PC-9 (cell line): ENCODE results near the gene CALCB. TPM values are rescaled to one million over a fixed set of nuclear protein-coding genes. Genes with fewer than 3 reads are reported as not detected.

Source experiments
- BruUV-seq: library from RNA; stranded (reverse); fragments of 400-500 nt; replicated peaks from 2 replicates; lab custom pipeline; 2021; lab: Mats Ljungman, UMichigan
- CTCF ChIA-PET: fragments of 300-600 bp; sonication (Branson Sonifier 250); formaldehyde crosslinking; loops from one replicate; lab custom pipeline; 2022; ENCODE audit warnings: antibody characterized with exemption; lab: Charles Lee
- POLR2A ChIA-PET: fragments of 300-600 bp; sonication (Branson Sonifier 250); formaldehyde crosslinking; loops from one replicate; lab custom pipeline; 2022; ENCODE audit warnings: antibody characterized with exemption; ENCODE audit not compliant: unreplicated experiment; lab: Charles Lee
- DNase-seq, 2 experiments: peaks; one replicate each; pipeline versions ENCODE4 v3.0.0 to v3.0.0-alpha.2; 2015 to 2022; ENCODE audit warnings: mixed read lengths in 1 of 2
- H2AFZ ChIP-seq: fragments of 200-600 bp; sonication (generic); 2 replicates; pipeline ENCODE4 v1.8.1; 2017; ENCODE audit warnings: antibody characterized with exemption
- H3F3A ChIP-seq: fragments of 200-600 bp; sonication (generic); 2 replicates; pipeline ENCODE4 v1.8.1; 2017; ENCODE audit warnings: antibody characterized with exemption, mild to moderate bottlenecking, low read depth; ENCODE audit not compliant: insufficient read depth
- H3K27ac ChIP-seq: fragments of 200-600 bp; sonication (generic); 2 replicates; pipeline ENCODE4 v1.6.1; 2016; ENCODE audit warnings: mixed run types
- H3K27me3 ChIP-seq: fragments of 200-600 bp; sonication (generic); 2 replicates; pipeline ENCODE4 v1.6.1; 2016; ENCODE audit warnings: low read depth, mixed run types; ENCODE audit not compliant: insufficient read depth
- H3K36me3 ChIP-seq: fragments of 200-600 bp; sonication (generic); 2 replicates; pipeline ENCODE4 v1.6.1; 2016; ENCODE audit warnings: low read depth, mixed run types
- H3K4me1 ChIP-seq: fragments of 200-600 bp; sonication (generic); replicated peaks from 2 replicates; pipeline ENCODE4 v1.6.1; 2016; ENCODE audit warnings: mixed run types; ENCODE audit not compliant: insufficient read depth
- H3K4me2 ChIP-seq: fragments of 200-600 bp; sonication (generic); 2 replicates; pipeline ENCODE4 v1.6.1; 2017; ENCODE audit warnings: mixed run types
- H3K4me3 ChIP-seq: fragments of 200-600 bp; sonication (generic); 2 replicates; pipeline ENCODE4 v1.6.1; 2016; ENCODE audit warnings: mixed run types
- H3K79me2 ChIP-seq: fragments of 200-600 bp; sonication (generic); 2 replicates; pipeline ENCODE4 v1.6.1; 2017; ENCODE audit warnings: low read depth, mixed run types
- H3K9me2 ChIP-seq: fragments of 200-600 bp; sonication (generic); 2 replicates; pipeline ENCODE4 v1.8.1; 2017; ENCODE audit warnings: mild to moderate bottlenecking; ENCODE audit not compliant: insufficient read depth
- H3K9me3 ChIP-seq: fragments of 200-600 bp; sonication (generic); 2 replicates; pipeline ENCODE4 v1.8.1; 2016; ENCODE audit warnings: low read depth; ENCODE audit not compliant: insufficient read depth
- H4K20me1 ChIP-seq: fragments of 200-600 bp; sonication (generic); 2 replicates; pipeline ENCODE4 v1.8.1; 2017; ENCODE audit not compliant: insufficient read depth
- CTCF ChIP-seq: fragments of 200-600 bp; sonication (generic); conservative IDR thresholded peaks from 2 replicates; pipeline ENCODE4 v1.6.1; 2017; ENCODE audit warnings: mixed run types, antibody characterized with exemption, mild to moderate bottlenecking, moderate library complexity
- EZH2 ChIP-seq: fragments of 200-600 bp; sonication (generic); IDR thresholded peaks from 2 replicates; pipeline ENCODE4 v1.8.0; 2017; ENCODE audit warnings: antibody characterized with exemption, low read depth
- intact Hi-C: fragments of 100-400 bp; cut with micrococcal nuclease; formaldehyde crosslinking; loops from one replicate; pipeline ENCODE4 v1.10.0; 2022; ENCODE audit not compliant: unreplicated experiment
- total RNA-seq: library from RNA; stranded (reverse); gene quantifications from 2 replicates; pipeline ENCODE4 v1.2.3, GENCODE V29; 2021

The CALCB gene
- total RNA-seq, 1 experiment from 2014 or later, result not detected

- no peaks in the 10 kb centered on the region for H3K27me3 ChIP-seq
- no peak overlapping the region for H3K27ac ChIP-seq
- H3K79me2 ChIP-seq, result no peaks in the 10 kb centered on the region
- no peak for DNase-seq
- no peak overlapping the region for H3K4me2 ChIP-seq
- POLR2A ChIA-PET, result no interaction called here
- H3K4me3 ChIP-seq, result no peak overlapping the region
- H2AFZ ChIP-seq, result no peak overlapping the region
- H4K20me1 ChIP-seq, result no peaks in the 10 kb centered on the region
- BruUV-seq, result no TSS peak
- intact Hi-C loops, result loop anchor here (10.0 kb wide), 1 partner anchor 170 kb away; no protein-coding TSS in a partner anchor
- H3K4me1 ChIP-seq, result no peaks in the 10 kb centered on the region
- no peaks in the 10 kb centered on the region for H3K9me2 ChIP-seq
- H3F3A ChIP-seq, result no peaks in the 10 kb centered on the region
- H3K36me3 ChIP-seq, result no peaks in the 10 kb centered on the region
- no peaks in the 10 kb centered on the region for H3K9me3 ChIP-seq
- TF ChIP-seq CTCF (0 out of 2 replicates have a peak, but pooled peaks have one; percentile 17), EZH2 (no peak)
- CTCF ChIA-PET, result no interaction called here
Measured at GRCh38 chr11:15075162-15075526, 1.8 kb downstream of the CALCB start.

GRCh38 chr11:15091175-15091574 is 17.8 kb downstream of the CALCB start:
- Histone ChIP-seq H3K79me2 (no peaks in the 10 kb centered on the region), H3K9me2 (no peaks in the 10 kb centered on the region), H4K20me1 (no peaks in the 10 kb centered on the region), H3K27ac (no peak overlapping the region), H2AFZ (no peak overlapping the region), H3K27me3 (no peaks in the 10 kb centered on the region), H3K4me3 (no peak overlapping the region), H3F3A (no peaks in the 10 kb centered on the region), H3K4me2 (no peak overlapping the region), H3K9me3 (no peaks in the 10 kb centered on the region), H3K36me3 (no peaks in the 10 kb centered on the region), H3K4me1 (no peaks in the 10 kb centered on the region)
- POLR2A ChIA-PET, result no interaction called here
- no TSS peak for BruUV-seq
- no peak for TF ChIP-seq CTCF
- TF ChIP-seq EZH2, result no peak
- CTCF ChIA-PET, result no interaction called here
- intact Hi-C loops, result no loop called here
- DNase-seq, result no peak

- Histone ChIP-seq H3K9me3 (no peaks in the 10 kb centered on the region), H3K9me2 (no peaks in the 10 kb centered on the region), H3K4me2 (no peak overlapping the region), H3K36me3 (no peaks in the 10 kb centered on the region), H3K27ac (no peak overlapping the region), H2AFZ (no peak overlapping the region), H3K79me2 (no peaks in the 10 kb centered on the region), H3K4me3 (no peak overlapping the region), H3F3A (no peaks in the 10 kb centered on the region), H3K27me3 (no peaks in the 10 kb centered on the region), H4K20me1 (no peaks in the 10 kb centered on the region), H3K4me1 (no peaks in the 10 kb centered on the region)
- intact Hi-C loops, result no loop called here
- ChIA-PET POLR2A (no interaction called here), CTCF (no interaction called here)
- no peak for TF ChIP-seq EZH2
- BruUV-seq, result no TSS peak
- DNase-seq, result no peak
Measured at GRCh38 chr11:15091625-15092024, 18.2 kb downstream of the CALCB start.

GRCh38 chr11:15093432-15093831 is 20.0 kb downstream of the CALCB start:
- no peak for DNase-seq
- no peak overlapping the region for H3K27ac ChIP-seq
- H3K4me3 ChIP-seq, result no peak overlapping the region
- CTCF ChIA-PET, result no interaction called here
- no peaks in the 10 kb centered on the region for H3K9me2 ChIP-seq
- no peaks in the 10 kb centered on the region for H3K27me3 ChIP-seq
- H3K4me1 ChIP-seq, result no peaks in the 10 kb centered on the region
- TF ChIP-seq CTCF (no peak), EZH2 (no peak)
- no peak overlapping the region for H3K4me2 ChIP-seq
- no TSS peak for BruUV-seq
- no peak overlapping the region for H2AFZ ChIP-seq
- POLR2A ChIA-PET, result no interaction called here
- H3F3A ChIP-seq, result no peaks in the 10 kb centered on the region
- H3K36me3 ChIP-seq, result no peaks in the 10 kb centered on the region
- H4K20me1 ChIP-seq, result no peaks in the 10 kb centered on the region
- H3K9me3 ChIP-seq, result no peaks in the 10 kb centered on the region
- intact Hi-C loops, result no loop called here
- no peaks in the 10 kb centered on the region for H3K79me2 ChIP-seq
